ENCODE data around the gene PCDHGC5. TPM values are rescaled to one million over a fixed set of nuclear protein-coding genes. Genes with fewer than 3 reads are reported as not detected.

Gene PCDHGC5
- total and polyA plus RNA-seq, 2 experiments from 2014 or later = 0.16 to 1.5 TPM

DNA sequence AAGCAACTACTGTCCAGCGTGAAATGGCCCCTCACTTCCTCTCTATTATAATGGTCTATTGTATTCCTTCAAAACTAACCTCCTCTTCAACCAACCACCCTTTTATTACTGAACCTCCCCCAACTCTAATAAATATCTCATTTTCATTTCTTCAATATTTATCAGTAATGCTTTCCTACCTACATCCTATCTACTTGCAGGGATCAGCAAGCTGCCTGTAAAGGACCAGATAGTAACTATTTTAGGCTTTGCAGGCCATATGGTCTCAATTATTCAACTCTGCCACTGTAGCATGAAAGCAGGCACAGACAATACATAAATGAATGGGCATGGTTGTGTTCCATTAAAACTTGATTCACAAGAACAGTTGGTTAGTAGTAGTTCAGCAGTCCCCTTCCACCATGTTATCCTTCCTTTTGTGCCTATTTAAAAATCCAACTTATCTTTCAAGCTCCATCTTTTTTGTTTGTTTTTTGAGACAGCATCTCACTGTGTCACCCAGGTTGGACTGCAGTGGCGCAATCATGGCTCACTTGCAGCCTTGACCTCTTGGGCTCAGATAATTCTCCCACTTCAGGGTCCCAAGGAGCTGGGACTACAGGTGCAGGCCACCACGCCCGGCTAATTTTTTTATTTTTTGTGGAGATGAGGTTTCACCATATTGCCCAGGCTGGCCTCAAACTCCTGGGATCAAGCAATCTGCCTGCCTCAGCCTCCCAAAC lies 45.8 kb downstream of the PCDHGC5 start:
- Histone ChIP-seq H2AFZ (no peak overlapping the region), H3K79me2 (replicated peaks; ENCODE audit: insufficient read depth) (no peaks in the 10 kb centered on the region; the same call in 1 of the 2 replicates), H4K20me1 (replicated peaks; ENCODE audit: insufficient read depth) (no peaks in the 10 kb centered on the region; the same call in 1 of the 2 replicates), H3K36me3 (ENCODE audit: insufficient read depth) (peaks cover 9% of the 10 kb centered on the region; the same call in 1 of the 2 replicates), H3K27ac (ENCODE audit: low read depth) (no peak overlapping the region), H3K4me3 (no peak overlapping the region), H3K27me3 (ENCODE audit: insufficient read depth) (no peaks in the 10 kb centered on the region), H3K4me2 (no peak overlapping the region), H3F3A (replicated peaks; ENCODE audit: low read depth) (no peaks in the 10 kb centered on the region), H3K4me1 (ENCODE audit: insufficient read depth) (no peaks in the 10 kb centered on the region), H3K9me2 (ENCODE audit: insufficient read depth) (no peaks in the 10 kb centered on the region)
- no peaks in the 10 kb centered on the region for H3K27me3 Mint-ChIP-seq (ENCODE audit: insufficient read depth, low read depth, poor library complexity)
- TF ChIP-seq, protein P1, sequence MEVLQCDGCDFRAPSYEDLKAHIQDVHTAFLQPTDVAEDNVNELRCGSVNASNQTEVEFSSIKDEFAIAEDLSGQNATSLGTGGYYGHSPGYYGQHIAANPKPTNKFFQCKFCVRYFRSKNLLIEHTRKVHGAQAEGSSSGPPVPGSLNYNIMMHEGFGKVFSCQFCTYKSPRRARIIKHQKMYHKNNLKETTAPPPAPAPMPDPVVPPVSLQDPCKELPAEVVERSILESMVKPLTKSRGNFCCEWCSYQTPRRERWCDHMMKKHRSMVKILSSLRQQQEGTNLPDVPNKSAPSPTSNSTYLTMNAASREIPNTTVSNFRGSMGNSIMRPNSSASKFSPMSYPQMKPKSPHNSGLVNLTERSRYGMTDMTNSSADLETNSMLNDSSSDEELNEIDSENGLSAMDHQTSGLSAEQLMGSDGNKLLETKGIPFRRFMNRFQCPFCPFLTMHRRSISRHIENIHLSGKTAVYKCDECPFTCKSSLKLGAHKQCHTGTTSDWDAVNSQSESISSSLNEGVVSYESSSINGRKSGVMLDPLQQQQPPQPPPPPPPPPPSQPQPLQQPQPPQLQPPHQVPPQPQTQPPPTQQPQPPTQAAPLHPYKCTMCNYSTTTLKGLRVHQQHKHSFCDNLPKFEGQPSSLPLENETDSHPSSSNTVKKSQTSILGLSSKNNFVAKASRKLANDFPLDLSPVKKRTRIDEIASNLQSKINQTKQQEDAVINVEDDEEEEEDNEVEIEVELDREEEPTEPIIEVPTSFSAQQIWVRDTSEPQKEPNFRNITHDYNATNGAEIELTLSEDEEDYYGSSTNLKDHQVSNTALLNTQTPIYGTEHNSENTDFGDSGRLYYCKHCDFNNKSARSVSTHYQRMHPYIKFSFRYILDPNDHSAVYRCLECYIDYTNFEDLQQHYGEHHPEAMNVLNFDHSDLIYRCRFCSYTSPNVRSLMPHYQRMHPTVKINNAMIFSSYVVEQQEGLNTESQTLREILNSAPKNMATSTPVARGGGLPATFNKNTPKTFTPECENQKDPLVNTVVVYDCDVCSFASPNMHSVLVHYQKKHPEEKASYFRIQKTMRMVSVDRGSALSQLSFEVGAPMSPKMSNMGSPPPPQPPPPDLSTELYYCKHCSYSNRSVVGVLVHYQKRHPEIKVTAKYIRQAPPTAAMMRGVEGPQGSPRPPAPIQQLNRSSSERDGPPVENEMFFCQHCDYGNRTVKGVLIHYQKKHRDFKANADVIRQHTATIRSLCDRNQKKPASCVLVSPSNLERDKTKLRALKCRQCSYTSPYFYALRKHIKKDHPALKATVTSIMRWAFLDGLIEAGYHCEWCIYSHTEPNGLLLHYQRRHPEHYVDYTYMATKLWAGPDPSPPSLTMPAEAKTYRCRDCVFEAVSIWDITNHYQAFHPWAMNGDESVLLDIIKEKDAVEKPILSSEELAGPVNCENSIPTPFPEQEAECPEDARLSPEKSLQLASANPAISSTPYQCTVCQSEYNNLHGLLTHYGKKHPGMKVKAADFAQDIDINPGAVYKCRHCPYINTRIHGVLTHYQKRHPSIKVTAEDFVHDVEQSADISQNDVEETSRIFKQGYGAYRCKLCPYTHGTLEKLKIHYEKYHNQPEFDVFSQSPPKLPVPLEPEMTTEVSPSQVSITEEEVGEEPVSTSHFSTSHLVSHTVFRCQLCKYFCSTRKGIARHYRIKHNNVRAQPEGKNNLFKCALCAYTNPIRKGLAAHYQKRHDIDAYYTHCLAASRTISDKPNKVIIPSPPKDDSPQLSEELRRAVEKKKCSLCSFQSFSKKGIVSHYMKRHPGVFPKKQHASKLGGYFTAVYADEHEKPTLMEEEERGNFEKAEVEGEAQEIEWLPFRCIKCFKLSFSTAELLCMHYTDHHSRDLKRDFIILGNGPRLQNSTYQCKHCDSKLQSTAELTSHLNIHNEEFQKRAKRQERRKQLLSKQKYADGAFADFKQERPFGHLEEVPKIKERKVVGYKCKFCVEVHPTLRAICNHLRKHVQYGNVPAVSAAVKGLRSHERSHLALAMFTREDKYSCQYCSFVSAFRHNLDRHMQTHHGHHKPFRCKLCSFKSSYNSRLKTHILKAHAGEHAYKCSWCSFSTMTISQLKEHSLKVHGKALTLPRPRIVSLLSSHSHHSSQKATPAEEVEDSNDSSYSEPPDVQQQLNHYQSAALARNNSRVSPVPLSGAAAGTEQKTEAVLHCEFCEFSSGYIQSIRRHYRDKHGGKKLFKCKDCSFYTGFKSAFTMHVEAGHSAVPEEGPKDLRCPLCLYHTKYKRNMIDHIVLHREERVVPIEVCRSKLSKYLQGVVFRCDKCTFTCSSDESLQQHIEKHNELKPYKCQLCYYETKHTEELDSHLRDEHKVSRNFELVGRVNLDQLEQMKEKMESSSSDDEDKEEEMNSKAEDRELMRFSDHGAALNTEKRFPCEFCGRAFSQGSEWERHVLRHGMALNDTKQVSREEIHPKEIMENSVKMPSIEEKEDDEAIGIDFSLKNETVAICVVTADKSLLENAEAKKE (CRISPR knock-in tag; IDR thresholded peaks at IDR 0.05) = no peak
- no peak for TF ChIP-seq ETS1 (IDR thresholded peaks at IDR 0.05)
- no peak for TF ChIP-seq POLR2AphosphoS5 (IDR thresholded peaks at IDR 0.05; ENCODE audit: low read depth)
- TF ChIP-seq NANOG (IDR thresholded peaks at IDR 0.05; ENCODE audit: borderline replicate concordance) = no peak
- no peak for TF ChIP-seq ZNF331 (CRISPR knock-in tag; IDR thresholded peaks at IDR 0.05; ENCODE audit: low read depth)
- no peak for TF ChIP-seq JUNB (IDR thresholded peaks at IDR 0.05; ENCODE audit: unreplicated experiment)
- no peak for TF ChIP-seq EZH2 (IDR thresholded peaks at IDR 0.05; ENCODE audit: low read depth, unreplicated experiment)
- DNase-seq (ENCODE audit: low spot score) (no peak), ATAC-seq (no peak)
- H3K36me3 Mint-ChIP-seq (ENCODE audit: low read depth) = peaks cover 18% of the 10 kb centered on the region
- no peak overlapping the region for H3K4me3 Mint-ChIP-seq
- no peak overlapping the region for H3K27ac Mint-ChIP-seq
- no peaks in the 10 kb centered on the region for H3K4me1 Mint-ChIP-seq
- H3K9me3 Mint-ChIP-seq = no peaks in the 10 kb centered on the region

Other genes starting within 250 kb of the PCDHGC5 start
- 8.0 and 12.1 TPM in 2 replicates for gene PCDHB15, start 243.7 kb upstream of the PCDHGC5 start, total RNA-seq (2014; rRNA removed; shearing (Covaris generic))
- 4.9 and 6.1 TPM in 2 replicates for gene PCDHB15, start 243.7 kb upstream of the PCDHGC5 start, polyA plus RNA-seq (2016; fragmentation: Nextera tagmentation; extraction: Ambion mirVana)
- gene SLC25A2, start 185.0 kb upstream of the PCDHGC5 start, total RNA-seq (2014; rRNA removed; shearing (Covaris generic)) = not detected in 2 replicates
- gene SLC25A2, start 185.0 kb upstream of the PCDHGC5 start, polyA plus RNA-seq (2016; fragmentation: Nextera tagmentation; extraction: Ambion mirVana) = not detected in 2 replicates
- gene TAF7, start 168.3 kb upstream of the PCDHGC5 start, total RNA-seq (2014; rRNA removed; shearing (Covaris generic)) = 92.0 and 107 TPM in 2 replicates
- 187 and 217 TPM in 2 replicates for gene TAF7, start 168.3 kb upstream of the PCDHGC5 start, polyA plus RNA-seq (2016; fragmentation: Nextera tagmentation; extraction: Ambion mirVana)
- gene PCDHGA1, start 158.6 kb upstream of the PCDHGC5 start, total RNA-seq (2014; rRNA removed; shearing (Covaris generic)) = 1.7 and 2.2 TPM in 2 replicates
- 0.07 and 0.39 TPM in 2 replicates for gene PCDHGA1, start 158.6 kb upstream of the PCDHGC5 start, polyA plus RNA-seq (2016; fragmentation: Nextera tagmentation; extraction: Ambion mirVana)
- gene PCDHGA2, start 150.3 kb upstream of the PCDHGC5 start, total RNA-seq (2014; rRNA removed; shearing (Covaris generic)) = 0.82 and 1.0 TPM in 2 replicates
- 0.17 and 0.45 TPM in 2 replicates for gene PCDHGA2, start 150.3 kb upstream of the PCDHGC5 start, polyA plus RNA-seq (2016; fragmentation: Nextera tagmentation; extraction: Ambion mirVana)
- 0.90 and 1.2 TPM in 2 replicates for gene PCDHGA3, start 145.3 kb upstream of the PCDHGC5 start, total RNA-seq (2014; rRNA removed; shearing (Covaris generic))
- gene PCDHGA3, start 145.3 kb upstream of the PCDHGC5 start, polyA plus RNA-seq (2016; fragmentation: Nextera tagmentation; extraction: Ambion mirVana) = 0.28 and 0.63 TPM in 2 replicates
- 8.9 and 9.1 TPM in 2 replicates for gene PCDHGB1, start 139.0 kb upstream of the PCDHGC5 start, total RNA-seq (2014; rRNA removed; shearing (Covaris generic))
- 0.52 and 0.74 TPM in 2 replicates for gene PCDHGB1, start 139.0 kb upstream of the PCDHGC5 start, polyA plus RNA-seq (2016; fragmentation: Nextera tagmentation; extraction: Ambion mirVana)
- gene PCDHGA4, start 134.1 kb upstream of the PCDHGC5 start, total RNA-seq (2014; rRNA removed; shearing (Covaris generic)) = 4.2 and 7.2 TPM in 2 replicates
- gene PCDHGA4, start 134.1 kb upstream of the PCDHGC5 start, polyA plus RNA-seq (2016; fragmentation: Nextera tagmentation; extraction: Ambion mirVana) = 0.33 and 0.99 TPM in 2 replicates
- 5.0 and 5.8 TPM in 2 replicates for gene PCDHGB2, start 129.1 kb upstream of the PCDHGC5 start, total RNA-seq (2014; rRNA removed; shearing (Covaris generic))
- 0.87 and 1.2 TPM in 2 replicates for gene PCDHGB2, start 129.1 kb upstream of the PCDHGC5 start, polyA plus RNA-seq (2016; fragmentation: Nextera tagmentation; extraction: Ambion mirVana)
- gene PCDHGA5, start 124.9 kb upstream of the PCDHGC5 start, total RNA-seq (2014; rRNA removed; shearing (Covaris generic)) = 2.9 and 3.1 TPM in 2 replicates
- 0.49 and 0.55 TPM in 2 replicates for gene PCDHGA5, start 124.9 kb upstream of the PCDHGC5 start, polyA plus RNA-seq (2016; fragmentation: Nextera tagmentation; extraction: Ambion mirVana)
- 4.8 and 5.8 TPM in 2 replicates for gene PCDHGB3, start 118.8 kb upstream of the PCDHGC5 start, total RNA-seq (2014; rRNA removed; shearing (Covaris generic))
- 0.24 and 0.26 TPM in 2 replicates for gene PCDHGB3, start 118.8 kb upstream of the PCDHGC5 start, polyA plus RNA-seq (2016; fragmentation: Nextera tagmentation; extraction: Ambion mirVana)
- 4.5 and 4.8 TPM in 2 replicates for gene PCDHGA6, start 115.2 kb upstream of the PCDHGC5 start, total RNA-seq (2014; rRNA removed; shearing (Covaris generic))
- gene PCDHGA6, start 115.2 kb upstream of the PCDHGC5 start, polyA plus RNA-seq (2016; fragmentation: Nextera tagmentation; extraction: Ambion mirVana) = 0.99 and 1.2 TPM in 2 replicates
- 2.9 and 4.4 TPM in 2 replicates for gene PCDHGA7, start 106.3 kb upstream of the PCDHGC5 start, total RNA-seq (2014; rRNA removed; shearing (Covaris generic))
- 0.44 and 0.50 TPM in 2 replicates for gene PCDHGA7, start 106.3 kb upstream of the PCDHGC5 start, polyA plus RNA-seq (2016; fragmentation: Nextera tagmentation; extraction: Ambion mirVana)
- gene PCDHGB4, start 101.4 kb upstream of the PCDHGC5 start, total RNA-seq (2014; rRNA removed; shearing (Covaris generic)) = 13.0 and 16.6 TPM in 2 replicates
- gene PCDHGB4, start 101.4 kb upstream of the PCDHGC5 start, polyA plus RNA-seq (2016; fragmentation: Nextera tagmentation; extraction: Ambion mirVana) = 3.0 and 3.5 TPM in 2 replicates
- gene PCDHGA8, start 96.4 kb upstream of the PCDHGC5 start, total RNA-seq (2014; rRNA removed; shearing (Covaris generic)) = 4.6 and 5.3 TPM in 2 replicates
- gene PCDHGA8, start 96.4 kb upstream of the PCDHGC5 start, polyA plus RNA-seq (2016; fragmentation: Nextera tagmentation; extraction: Ambion mirVana) = 0.70 and 1.1 TPM in 2 replicates
- 15.7 and 18.5 TPM in 2 replicates for gene PCDHGB5, start 91.1 kb upstream of the PCDHGC5 start, total RNA-seq (2014; rRNA removed; shearing (Covaris generic))
- 1.7 and 2.5 TPM in 2 replicates for gene PCDHGB5, start 91.1 kb upstream of the PCDHGC5 start, polyA plus RNA-seq (2016; fragmentation: Nextera tagmentation; extraction: Ambion mirVana)
- 5.5 and 7.8 TPM in 2 replicates for gene PCDHGA9, start 86.3 kb upstream of the PCDHGC5 start, total RNA-seq (2014; rRNA removed; shearing (Covaris generic))
- gene PCDHGA9, start 86.3 kb upstream of the PCDHGC5 start, polyA plus RNA-seq (2016; fragmentation: Nextera tagmentation; extraction: Ambion mirVana) = 0.50 and 0.54 TPM in 2 replicates
- gene PCDHGB6, start 81.1 kb upstream of the PCDHGC5 start, total RNA-seq (2014; rRNA removed; shearing (Covaris generic)) = 7.1 and 8.1 TPM in 2 replicates
- 1.6 and 2.8 TPM in 2 replicates for gene PCDHGB6, start 81.1 kb upstream of the PCDHGC5 start, polyA plus RNA-seq (2016; fragmentation: Nextera tagmentation; extraction: Ambion mirVana)
- 3.4 and 6.5 TPM in 2 replicates for gene PCDHGA10, start 76.1 kb upstream of the PCDHGC5 start, total RNA-seq (2014; rRNA removed; shearing (Covaris generic))
- 1.6 and 2.1 TPM in 2 replicates for gene PCDHGA10, start 76.1 kb upstream of the PCDHGC5 start, polyA plus RNA-seq (2016; fragmentation: Nextera tagmentation; extraction: Ambion mirVana)
- 5.8 and 11.7 TPM in 2 replicates for gene PCDHGB7, start 71.4 kb upstream of the PCDHGC5 start, total RNA-seq (2014; rRNA removed; shearing (Covaris generic))
- gene PCDHGB7, start 71.4 kb upstream of the PCDHGC5 start, polyA plus RNA-seq (2016; fragmentation: Nextera tagmentation; extraction: Ambion mirVana) = 0.94 and 1.4 TPM in 2 replicates
- gene PCDHGA11, start 68.0 kb upstream of the PCDHGC5 start, total RNA-seq (2014; rRNA removed; shearing (Covaris generic)) = 8.9 and 10.7 TPM in 2 replicates
- gene PCDHGA11, start 68.0 kb upstream of the PCDHGC5 start, polyA plus RNA-seq (2016; fragmentation: Nextera tagmentation; extraction: Ambion mirVana) = 2.3 and 3.0 TPM in 2 replicates
- 3.3 and 3.5 TPM in 2 replicates for gene PCDHGA12, start 58.6 kb upstream of the PCDHGC5 start, total RNA-seq (2014; rRNA removed; shearing (Covaris generic))
- 0.68 TPM in 2 replicates for gene PCDHGA12, start 58.6 kb upstream of the PCDHGC5 start, polyA plus RNA-seq (2016; fragmentation: Nextera tagmentation; extraction: Ambion mirVana)
- gene PCDHGC3, start 13.1 kb upstream of the PCDHGC5 start, total RNA-seq (2014; rRNA removed; shearing (Covaris generic)) = 12.9 and 13.3 TPM in 2 replicates
- gene PCDHGC3, start 13.1 kb upstream of the PCDHGC5 start, polyA plus RNA-seq (2016; fragmentation: Nextera tagmentation; extraction: Ambion mirVana) = 13.8 and 14.4 TPM in 2 replicates
- 2.3 and 3.0 TPM in 2 replicates for gene PCDHGC4, start 4.1 kb upstream of the PCDHGC5 start, total RNA-seq (2014; rRNA removed; shearing (Covaris generic))
- gene PCDHGC4, start 4.1 kb upstream of the PCDHGC5 start, polyA plus RNA-seq (2016; fragmentation: Nextera tagmentation; extraction: Ambion mirVana) = 0.31 TPM in 1 of 2 replicates, not detected in the other
- gene DIAPH1, start 129.9 kb downstream of the PCDHGC5 start, total RNA-seq (2014; rRNA removed; shearing (Covaris generic)) = 97.0 and 104 TPM in 2 replicates
- 42.9 and 43.5 TPM in 2 replicates for gene DIAPH1, start 129.9 kb downstream of the PCDHGC5 start, polyA plus RNA-seq (2016; fragmentation: Nextera tagmentation; extraction: Ambion mirVana)
- 74.6 and 90.0 TPM in 2 replicates for gene HDAC3, start 147.8 kb downstream of the PCDHGC5 start, total RNA-seq (2014; rRNA removed; shearing (Covaris generic))
- 59.2 and 59.3 TPM in 2 replicates for gene HDAC3, start 147.8 kb downstream of the PCDHGC5 start, polyA plus RNA-seq (2016; fragmentation: Nextera tagmentation; extraction: Ambion mirVana)
- 30.6 and 34.6 TPM in 2 replicates for gene RELL2, start 147.9 kb downstream of the PCDHGC5 start, total RNA-seq (2014; rRNA removed; shearing (Covaris generic))
- gene RELL2, start 147.9 kb downstream of the PCDHGC5 start, polyA plus RNA-seq (2016; fragmentation: Nextera tagmentation; extraction: Ambion mirVana) = 18.6 and 20.4 TPM in 2 replicates
- 28.7 and 46.6 TPM in 2 replicates for gene FCHSD1, start 162.3 kb downstream of the PCDHGC5 start, total RNA-seq (2014; rRNA removed; shearing (Covaris generic))
- gene FCHSD1, start 162.3 kb downstream of the PCDHGC5 start, polyA plus RNA-seq (2016; fragmentation: Nextera tagmentation; extraction: Ambion mirVana) = 17.9 and 24.7 TPM in 2 replicates
- 32.8 and 33.2 TPM in 2 replicates for gene ARAP3, start 193.1 kb downstream of the PCDHGC5 start, total RNA-seq (2014; rRNA removed; shearing (Covaris generic))
- 18.4 and 21.5 TPM in 2 replicates for gene ARAP3, start 193.1 kb downstream of the PCDHGC5 start, polyA plus RNA-seq (2016; fragmentation: Nextera tagmentation; extraction: Ambion mirVana)